ENCODE measurements around the gene CCL22. TPM values are rescaled to one million over a fixed set of nuclear protein-coding genes. Genes with fewer than 3 reads are reported as not detected.

The CCL22 gene
- polyA plus RNA-seq, 2 of the 4 experiments (the other 2 are of a cell fraction) = not detected

GRCh38 chr16:57314161-57314785 lies 44.3 kb upstream of the CCL22 start:
- H3K9me3 ChIP-seq = no peaks in the 10 kb centered on the region
- H3K4me3 ChIP-seq = no peak overlapping the region
- ChIA-PET CTCF (interaction anchor here (5.7 to 18.6 kb wide), 2 partner anchors 14 to 105 kb away, joined by 38 to 709 read pairs; no protein-coding TSS in a partner anchor), POLR2A (interaction anchor here (0.9 kb wide), 1 partner anchor 25 kb away, joined by 3 read pairs; no protein-coding TSS in a partner anchor)
- 100% methylated on average over 1 of the region's 1 CpG for WGBS (ENCODE audit: missing lambda C conversion rate)
- H3K4me2 ChIP-seq = peak overlapping the region; percentile 3; the same call in 2 of the 3 replicates
- FAIRE-seq (no peak), DNase-seq (ENCODE audit: low read depth in 1 of 2, low spot score in 1 of 2) (no peak), ATAC-seq (no peak)
- peak overlapping the region; percentile 74 to 85; a peak in 5 of 6 replicates for H3K27ac ChIP-seq
- TF ChIP-seq SREBF2 (IDR thresholded peaks at IDR 0.05) (no peak), MAZ (IDR thresholded peaks at IDR 0.05; ENCODE audit: borderline replicate concordance, low read depth, low read length) (no peak), MYC (IDR thresholded peaks at IDR 0.05; ENCODE audit: borderline replicate concordance, low read length) (no peak), GATA3 (IDR thresholded peaks at IDR 0.05; ENCODE audit: borderline replicate concordance) (no peak), KDM1A (IDR thresholded peaks at IDR 0.05; ENCODE audit: low read depth) (no peak), TFCP2L1 (CRISPR knock-in tag; IDR thresholded peaks at IDR 0.05) (no peak), EHMT2 (IDR thresholded peaks at IDR 0.05; ENCODE audit: low read depth) (no peak), NR3C1 (IDR thresholded peaks at IDR 0.05) (no peak), ESRRA (IDR thresholded peaks at IDR 0.05; ENCODE audit: borderline replicate concordance, low read length) (no peak), ZSCAN20 (CRISPR knock-in tag; IDR thresholded peaks at IDR 0.05) (no peak), CHD4 (IDR thresholded peaks at IDR 0.05; ENCODE audit: borderline replicate concordance) (no peak), CBX2 (IDR thresholded peaks at IDR 0.05; ENCODE audit: borderline replicate concordance, low read depth) (no peak), TP53 (CRISPR knock-in tag; IDR thresholded peaks at IDR 0.05) (no peak), PHF8 (IDR thresholded peaks at IDR 0.05; ENCODE audit: borderline replicate concordance, low read depth) (no peak), RFX5 (IDR thresholded peaks at IDR 0.05) (no peak), POLR2A (IDR thresholded peaks at IDR 0.05; ENCODE audit: low read length) (no peak), ZC3H11A (IDR thresholded peaks at IDR 0.05) (no peak), JUNB (IDR thresholded peaks at IDR 0.05) (no peak), EHF (CRISPR knock-in tag; IDR thresholded peaks at IDR 0.05) (no peak)
- TF ChIP-seq, protein P1, sequence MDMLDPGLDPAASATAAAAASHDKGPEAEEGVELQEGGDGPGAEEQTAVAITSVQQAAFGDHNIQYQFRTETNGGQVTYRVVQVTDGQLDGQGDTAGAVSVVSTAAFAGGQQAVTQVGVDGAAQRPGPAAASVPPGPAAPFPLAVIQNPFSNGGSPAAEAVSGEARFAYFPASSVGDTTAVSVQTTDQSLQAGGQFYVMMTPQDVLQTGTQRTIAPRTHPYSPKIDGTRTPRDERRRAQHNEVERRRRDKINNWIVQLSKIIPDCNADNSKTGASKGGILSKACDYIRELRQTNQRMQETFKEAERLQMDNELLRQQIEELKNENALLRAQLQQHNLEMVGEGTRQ (IDR thresholded peaks at IDR 0.05) = no peak
- peaks cover 40% of the 10 kb centered on the region for H3K4me1 ChIP-seq

GRCh38 chr16:57315416-57315815 lies 43.2 kb upstream of the CCL22 start:
- Histone ChIP-seq H3K9me3 (no peaks in the 10 kb centered on the region), H3K4me2 (no peak overlapping the region; the same call in 2 of the 3 replicates), H3K27ac (peak overlapping the region; percentile 74 to 85; a peak in 5 of 6 replicates), H3K4me1 (peaks cover 40% of the 10 kb centered on the region), H3K4me3 (no peak overlapping the region)
- no peak for FAIRE-seq
- ATAC-seq = no peak
- TF ChIP-seq, protein P2, sequence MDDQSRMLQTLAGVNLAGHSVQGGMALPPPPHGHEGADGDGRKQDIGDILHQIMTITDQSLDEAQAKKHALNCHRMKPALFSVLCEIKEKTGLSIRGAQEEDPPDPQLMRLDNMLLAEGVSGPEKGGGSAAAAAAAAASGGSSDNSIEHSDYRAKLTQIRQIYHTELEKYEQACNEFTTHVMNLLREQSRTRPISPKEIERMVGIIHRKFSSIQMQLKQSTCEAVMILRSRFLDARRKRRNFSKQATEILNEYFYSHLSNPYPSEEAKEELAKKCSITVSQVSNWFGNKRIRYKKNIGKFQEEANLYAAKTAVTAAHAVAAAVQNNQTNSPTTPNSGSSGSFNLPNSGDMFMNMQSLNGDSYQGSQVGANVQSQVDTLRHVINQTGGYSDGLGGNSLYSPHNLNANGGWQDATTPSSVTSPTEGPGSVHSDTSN (IDR thresholded peaks at IDR 0.05) = no peak
- TF ChIP-seq, protein P3, sequence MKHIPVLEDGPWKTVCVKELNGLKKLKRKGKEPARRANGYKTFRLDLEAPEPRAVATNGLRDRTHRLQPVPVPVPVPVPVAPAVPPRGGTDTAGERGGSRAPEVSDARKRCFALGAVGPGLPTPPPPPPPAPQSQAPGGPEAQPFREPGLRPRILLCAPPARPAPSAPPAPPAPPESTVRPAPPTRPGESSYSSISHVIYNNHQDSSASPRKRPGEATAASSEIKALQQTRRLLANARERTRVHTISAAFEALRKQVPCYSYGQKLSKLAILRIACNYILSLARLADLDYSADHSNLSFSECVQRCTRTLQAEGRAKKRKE (CRISPR knock-in tag; IDR thresholded peaks at IDR 0.05; ENCODE audit: low read depth) = no peak
- TF ChIP-seq FOSB (CRISPR knock-in tag; IDR thresholded peaks at IDR 0.05) = no peak
- no peak for TF ChIP-seq ZFP36 (IDR thresholded peaks at IDR 0.05; ENCODE audit: borderline replicate concordance, partially characterized antibody)
- no peak for TF ChIP-seq MAZ (IDR thresholded peaks at IDR 0.05; ENCODE audit: borderline replicate concordance, low read depth, low read length)
- TF ChIP-seq CHD2 (IDR thresholded peaks at IDR 0.05; ENCODE audit: low read length, partially characterized antibody) = no peak
- TF ChIP-seq, protein P4, sequence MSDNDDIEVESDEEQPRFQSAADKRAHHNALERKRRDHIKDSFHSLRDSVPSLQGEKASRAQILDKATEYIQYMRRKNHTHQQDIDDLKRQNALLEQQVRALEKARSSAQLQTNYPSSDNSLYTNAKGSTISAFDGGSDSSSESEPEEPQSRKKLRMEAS (IDR thresholded peaks at IDR 0.05) = no peak
- TF ChIP-seq POLR2A (IDR thresholded peaks at IDR 0.05; ENCODE audit: low read length) = no peak
- TF ChIP-seq JUNB (IDR thresholded peaks at IDR 0.05) = no peak
- TF ChIP-seq CBX8 (IDR thresholded peaks at IDR 0.05) = no peak
- WGBS (ENCODE audit: missing lambda C conversion rate) = 75% methylated on average over 7 of the region's 7 CpGs
- DNase-seq (ENCODE audit: low read depth in 1 of 2, low spot score in 1 of 2) = no peak
- ChIA-PET CTCF (interaction anchor here (1.0 to 5.8 kb wide), 5 partner anchors 12 to 205 kb away, joined by 3 to 43 read pairs (median 11); partner anchors contain the start of gene CX3CL1), POLR2A (no interaction called here)

Measured in A549 (cell line).